ENCODE measurements around the gene IFI27.

IFI27 gene

GRCh38 chr14:94125659-94126418 is 15.3 kb downstream of the IFI27 start:
- TF ChIP-seq, protein P1, sequence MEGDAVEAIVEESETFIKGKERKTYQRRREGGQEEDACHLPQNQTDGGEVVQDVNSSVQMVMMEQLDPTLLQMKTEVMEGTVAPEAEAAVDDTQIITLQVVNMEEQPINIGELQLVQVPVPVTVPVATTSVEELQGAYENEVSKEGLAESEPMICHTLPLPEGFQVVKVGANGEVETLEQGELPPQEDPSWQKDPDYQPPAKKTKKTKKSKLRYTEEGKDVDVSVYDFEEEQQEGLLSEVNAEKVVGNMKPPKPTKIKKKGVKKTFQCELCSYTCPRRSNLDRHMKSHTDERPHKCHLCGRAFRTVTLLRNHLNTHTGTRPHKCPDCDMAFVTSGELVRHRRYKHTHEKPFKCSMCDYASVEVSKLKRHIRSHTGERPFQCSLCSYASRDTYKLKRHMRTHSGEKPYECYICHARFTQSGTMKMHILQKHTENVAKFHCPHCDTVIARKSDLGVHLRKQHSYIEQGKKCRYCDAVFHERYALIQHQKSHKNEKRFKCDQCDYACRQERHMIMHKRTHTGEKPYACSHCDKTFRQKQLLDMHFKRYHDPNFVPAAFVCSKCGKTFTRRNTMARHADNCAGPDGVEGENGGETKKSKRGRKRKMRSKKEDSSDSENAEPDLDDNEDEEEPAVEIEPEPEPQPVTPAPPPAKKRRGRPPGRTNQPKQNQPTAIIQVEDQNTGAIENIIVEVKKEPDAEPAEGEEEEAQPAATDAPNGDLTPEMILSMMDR (IDR thresholded peaks at IDR 0.05; ENCODE audit: borderline replicate concordance, extremely low read depth, low read length, poor library complexity, severe bottlenecking) = no peak
- no peak for TF ChIP-seq EZH2 (IDR thresholded peaks at IDR 0.05; ENCODE audit: borderline replicate concordance, low read depth, low read length, severe bottlenecking)
- Histone ChIP-seq H3K9ac (ENCODE audit: low read depth, low read length) (no peak overlapping the region), H3K36me3 (ENCODE audit: insufficient read depth, low read length) (no peaks in the 10 kb centered on the region), H2AFZ (ENCODE audit: low read depth, low read length) (no peak overlapping the region), H3K4me3 (ENCODE audit: low read depth in 1 of 2, low read length in 2 of 2) (no peak overlapping the region), H3K4me1 (ENCODE audit: insufficient read depth, low read length) (peaks cover 23% of the 10 kb centered on the region), H3K79me2 (ENCODE audit: insufficient read depth, low read length) (no peaks in the 10 kb centered on the region), H4K20me1 (ENCODE audit: insufficient read depth, low read length) (no peaks in the 10 kb centered on the region; the same call in 1 of the 2 replicates), H3K27me3 (ENCODE audit: insufficient read depth, low read length, poor library complexity) (no peaks in the 10 kb centered on the region), H3K4me2 (ENCODE audit: insufficient read depth, low read length) (no peak overlapping the region), H3K27ac (ENCODE audit: low read length) (no peak overlapping the region), H3K9me3 (ENCODE audit: insufficient read depth, low read length, severe bottlenecking) (no peaks in the 10 kb centered on the region)
- ATAC-seq (ENCODE audit: insufficient read depth, low read depth) = no peak
- no peak for DNase-seq

DNA sequence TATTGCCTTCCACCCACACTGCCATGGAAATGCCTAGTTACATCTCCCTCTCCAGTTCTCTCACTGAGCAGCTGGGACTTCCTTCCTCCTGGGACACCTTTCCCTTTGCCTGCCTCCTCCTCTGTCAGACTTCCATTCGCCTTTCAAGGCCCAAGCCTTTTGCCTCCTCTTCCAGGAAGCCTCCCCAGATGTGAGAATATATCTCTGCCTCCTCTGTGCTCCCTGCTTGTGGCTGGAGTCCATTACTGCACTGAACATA is 15.8 kb downstream of the IFI27 start:
- DNase-seq (no peak), ATAC-seq (ENCODE audit: insufficient read depth, low read depth) (no peak)
- H3K4me3 ChIP-seq (ENCODE audit: low read depth in 1 of 2, low read length in 2 of 2) = no peak overlapping the region
- H3K36me3 ChIP-seq (ENCODE audit: insufficient read depth, low read length) = no peaks in the 10 kb centered on the region
- H3K9me3 ChIP-seq (ENCODE audit: insufficient read depth, low read length, severe bottlenecking) = no peaks in the 10 kb centered on the region
- H3K27ac ChIP-seq (ENCODE audit: low read length) = no peak overlapping the region
- no peaks in the 10 kb centered on the region; the same call in 1 of the 2 replicates for H4K20me1 ChIP-seq (ENCODE audit: insufficient read depth, low read length)
- TF ChIP-seq, protein P1 (IDR thresholded peaks at IDR 0.05; ENCODE audit: borderline replicate concordance, extremely low read depth, low read length, poor library complexity, severe bottlenecking) = no peak
- no peak for TF ChIP-seq EZH2 (IDR thresholded peaks at IDR 0.05; ENCODE audit: borderline replicate concordance, low read depth, low read length, severe bottlenecking)
- H3K4me2 ChIP-seq (ENCODE audit: insufficient read depth, low read length) = no peak overlapping the region
- peaks cover 23% of the 10 kb centered on the region for H3K4me1 ChIP-seq (ENCODE audit: insufficient read depth, low read length)
- no peak overlapping the region for H2AFZ ChIP-seq (ENCODE audit: low read depth, low read length)
- no peak overlapping the region for H3K9ac ChIP-seq (ENCODE audit: low read depth, low read length)
- no peaks in the 10 kb centered on the region for H3K27me3 ChIP-seq (ENCODE audit: insufficient read depth, low read length, poor library complexity)
- H3K79me2 ChIP-seq (ENCODE audit: insufficient read depth, low read length) = no peaks in the 10 kb centered on the region

- no peaks in the 10 kb centered on the region for H3K79me2 ChIP-seq (ENCODE audit: insufficient read depth, low read length)
- H3K27ac ChIP-seq (ENCODE audit: low read length) = no peak overlapping the region
- no peak overlapping the region for H2AFZ ChIP-seq (ENCODE audit: low read depth, low read length)
- no peak for ATAC-seq (ENCODE audit: insufficient read depth, low read depth)
- no peaks in the 10 kb centered on the region for H3K9me3 ChIP-seq (ENCODE audit: insufficient read depth, low read length, severe bottlenecking)
- no peak for DNase-seq
- peaks cover 23% of the 10 kb centered on the region for H3K4me1 ChIP-seq (ENCODE audit: insufficient read depth, low read length)
- no peaks in the 10 kb centered on the region for H3K36me3 ChIP-seq (ENCODE audit: insufficient read depth, low read length)
- H3K4me3 ChIP-seq (ENCODE audit: low read depth in 1 of 2, low read length in 2 of 2) = no peak overlapping the region
- no peak overlapping the region for H3K9ac ChIP-seq (ENCODE audit: low read depth, low read length)
- TF ChIP-seq EZH2 (IDR thresholded peaks at IDR 0.05; ENCODE audit: borderline replicate concordance, low read depth, low read length, severe bottlenecking) = no peak
- TF ChIP-seq, protein P1 (IDR thresholded peaks at IDR 0.05; ENCODE audit: borderline replicate concordance, extremely low read depth, low read length, poor library complexity, severe bottlenecking) = no peak
- H3K27me3 ChIP-seq (ENCODE audit: insufficient read depth, low read length, poor library complexity) = no peaks in the 10 kb centered on the region
- H4K20me1 ChIP-seq (ENCODE audit: insufficient read depth, low read length) = no peaks in the 10 kb centered on the region; the same call in 1 of the 2 replicates
- H3K4me2 ChIP-seq (ENCODE audit: insufficient read depth, low read length) = no peak overlapping the region
These were observed 16.3 kb downstream of the IFI27 start for GRCh38 chr14:94126800-94127199.
